HG02623 (cell line): ENCODE data around the gene NFIA.

Source experiments
- ATAC-seq: cut with Tn5 transposase; IDR thresholded peaks from one replicate; pipeline ENCODE4 v1.9.1; 2021; ENCODE audit warnings: moderate library complexity; ENCODE audit not compliant: unreplicated experiment

The NFIA gene

GRCh38 chr1:61419657-61420056 is 337.3 kb downstream of the NFIA start:
- ATAC-seq = no peak

DNA sequence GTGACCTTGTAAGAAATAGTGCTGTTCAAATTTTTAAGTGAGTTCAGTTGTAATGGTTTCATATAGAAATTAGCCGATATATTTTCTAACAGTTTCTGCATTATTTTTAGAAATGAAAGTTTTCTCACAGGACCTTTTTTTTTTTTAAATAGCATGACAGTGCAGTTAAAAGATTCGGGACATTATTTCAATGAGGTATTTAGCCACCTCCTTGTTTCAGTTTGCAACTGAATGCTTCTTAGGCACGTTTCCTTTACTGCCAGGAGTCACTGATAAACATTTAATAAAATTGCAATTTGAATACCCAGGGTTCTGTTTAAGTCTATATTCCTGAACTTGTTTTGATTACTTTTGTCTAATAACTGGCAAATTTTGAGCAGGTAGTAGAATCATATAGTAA is 337.9 kb downstream of the NFIA start:
- no peak for ATAC-seq

DNA sequence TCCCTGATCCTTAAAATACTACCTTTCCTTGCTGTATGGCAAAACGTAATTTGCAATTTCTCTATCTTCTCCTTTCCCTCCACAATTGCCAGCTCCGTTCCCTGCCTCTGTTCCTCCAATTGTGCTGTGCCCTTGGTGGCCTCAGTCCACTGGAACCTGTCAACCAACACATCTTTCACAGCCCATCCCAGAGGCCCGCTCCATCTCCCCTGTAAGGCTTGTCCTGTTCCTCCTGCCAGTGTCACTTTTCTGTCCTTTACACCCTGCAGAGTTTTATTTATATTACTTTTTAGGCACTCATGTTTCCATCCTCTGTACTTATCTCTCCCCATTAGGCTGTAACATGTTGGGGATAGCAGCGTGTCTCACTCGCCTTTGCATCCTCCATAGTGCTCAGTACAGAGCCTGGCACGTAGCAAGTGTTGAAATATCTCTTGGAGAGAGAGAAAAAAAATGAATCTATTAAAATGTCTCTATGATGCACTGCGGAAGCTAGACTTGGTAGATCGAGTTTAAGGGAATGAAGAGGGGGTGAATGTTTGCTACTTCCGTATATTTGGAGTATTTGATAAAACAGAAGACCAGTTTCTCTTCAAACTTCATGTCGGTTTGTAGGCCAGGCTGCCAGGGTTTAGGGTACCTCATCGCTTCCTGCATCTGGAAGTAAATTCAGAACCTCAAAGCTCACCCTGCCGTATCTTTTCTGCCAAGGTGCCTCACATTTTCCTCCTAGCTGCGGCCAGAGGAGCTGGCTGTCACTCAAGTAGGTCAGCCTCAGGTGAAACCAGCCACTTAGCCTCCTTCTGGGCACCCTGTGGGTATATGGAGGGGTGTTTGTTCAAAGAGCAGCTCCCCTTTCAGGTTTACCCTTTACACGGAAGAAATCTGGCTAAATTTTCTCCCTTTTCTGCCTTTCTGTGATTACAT is 338.8 kb downstream of the NFIA start:
- ATAC-seq = no peak

- no peak for ATAC-seq
Observed at GRCh38 chr1:61423643-61424042, 341.3 kb downstream of the NFIA start.

GRCh38 chr1:61424382-61424781 is 342.0 kb downstream of the NFIA start:
- no peak for ATAC-seq

GRCh38 chr1:61425040-61425439 is 342.7 kb downstream of the NFIA start:
- ATAC-seq = no peak

DNA sequence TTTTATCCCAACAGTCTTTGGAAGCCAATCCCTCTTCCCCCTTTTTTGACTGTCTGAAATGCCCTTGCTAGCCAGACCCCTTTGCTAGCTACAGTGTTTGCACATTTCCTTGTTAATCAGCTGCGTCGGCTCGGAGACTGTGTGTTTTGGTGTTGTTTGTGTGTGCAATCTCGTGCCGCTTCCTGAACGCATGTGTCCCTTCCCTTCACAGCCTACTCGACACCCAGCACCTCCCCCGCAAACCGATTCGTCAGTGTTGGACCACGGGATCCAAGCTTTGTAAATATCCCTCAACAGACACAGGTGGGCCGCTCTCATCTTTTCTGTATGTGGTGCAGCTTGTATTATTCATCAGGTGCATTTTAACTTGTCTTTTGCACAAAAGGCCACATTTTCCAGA is 343.9 kb downstream of the NFIA start:
- no peak for ATAC-seq

- no peak for ATAC-seq
Observed at GRCh38 chr1:61426885-61427284, 344.5 kb downstream of the NFIA start.

DNA sequence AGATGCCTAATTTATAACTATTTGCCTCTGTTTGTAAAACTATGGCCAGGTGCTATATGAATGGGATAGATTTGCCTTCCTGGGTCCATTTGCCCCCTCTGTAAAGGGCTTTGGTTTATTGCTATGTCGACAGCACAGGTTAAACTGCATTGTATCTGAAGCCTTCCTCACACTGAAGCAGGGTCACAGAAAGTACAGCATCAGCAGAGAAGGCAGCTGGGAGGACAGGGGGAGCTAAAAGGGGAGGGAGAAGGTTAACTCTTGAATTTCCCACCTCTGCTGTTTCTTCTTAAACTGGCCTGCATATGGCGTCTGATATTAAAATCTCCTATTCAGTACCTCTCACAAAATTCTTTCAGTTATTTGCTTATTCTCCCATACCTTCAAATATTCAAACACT is 345.1 kb downstream of the NFIA start:
- ATAC-seq = no peak

DNA sequence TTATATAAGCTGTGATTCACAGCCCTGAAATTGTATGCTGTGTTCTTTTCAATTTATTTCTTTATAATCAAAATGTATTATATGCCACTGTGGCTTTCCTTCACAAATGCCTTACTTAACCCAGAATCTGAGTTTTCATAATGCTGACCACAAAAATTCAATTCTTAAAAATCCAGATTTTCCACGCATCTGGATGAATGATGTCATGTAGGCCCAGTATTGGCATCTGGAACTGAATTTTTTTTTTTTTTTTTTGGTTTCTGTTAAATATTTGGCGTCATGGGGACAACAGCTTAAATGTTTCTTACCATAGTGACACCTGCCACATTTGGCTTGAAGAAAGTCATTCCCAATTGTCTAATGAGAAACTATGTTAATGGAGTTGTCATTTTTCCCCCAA is 345.8 kb downstream of the NFIA start:
- no peak for ATAC-seq

GRCh38 chr1:61432616-61433388 is 350.4 kb downstream of the NFIA start:
- ATAC-seq = no peak

- no peak for ATAC-seq
Observed at GRCh38 chr1:61433646-61434045, 351.3 kb downstream of the NFIA start.

DNA sequence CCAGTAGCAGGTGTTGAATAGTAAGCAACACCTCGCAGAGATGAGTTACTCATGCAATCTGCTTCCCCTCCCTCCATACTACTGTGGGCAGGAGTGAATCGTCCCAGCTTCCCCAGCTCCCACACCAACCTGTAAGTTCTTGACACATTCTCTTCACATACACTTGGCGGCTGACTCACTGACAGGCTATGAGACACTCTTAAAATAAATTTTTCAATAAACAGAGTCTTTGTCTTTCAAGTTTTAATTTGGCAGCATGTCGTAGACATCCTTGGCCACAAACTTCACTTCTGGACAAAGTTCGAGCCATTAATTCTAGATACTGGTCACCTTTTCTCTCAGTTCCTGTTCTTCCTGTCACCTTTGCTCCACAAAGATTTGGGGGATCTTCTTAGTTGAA is 351.9 kb downstream of the NFIA start:
- no peak for ATAC-seq

- no peak for ATAC-seq
Observed at GRCh38 chr1:61435226-61435625, 352.9 kb downstream of the NFIA start.

DNA sequence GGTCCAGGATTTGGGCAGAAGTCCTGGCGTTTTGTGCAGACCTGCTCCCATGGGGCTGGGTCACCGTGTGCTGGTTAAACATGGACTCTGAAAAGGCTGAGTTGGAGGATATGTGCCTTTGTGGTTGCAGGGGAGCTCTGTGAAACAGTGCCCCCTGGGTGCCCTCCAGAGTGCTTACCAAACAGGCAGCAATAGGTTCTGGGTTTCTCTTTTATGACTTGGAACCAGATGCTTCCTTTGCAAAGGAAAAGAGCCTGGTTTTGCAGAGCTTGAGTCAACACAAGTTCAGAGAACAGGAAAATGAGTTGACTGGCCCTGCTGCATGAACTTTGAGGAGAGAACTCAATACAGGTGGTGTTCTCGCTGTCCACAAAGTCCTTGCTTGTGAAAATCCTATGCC is 353.7 kb downstream of the NFIA start:
- ATAC-seq = no peak

DNA sequence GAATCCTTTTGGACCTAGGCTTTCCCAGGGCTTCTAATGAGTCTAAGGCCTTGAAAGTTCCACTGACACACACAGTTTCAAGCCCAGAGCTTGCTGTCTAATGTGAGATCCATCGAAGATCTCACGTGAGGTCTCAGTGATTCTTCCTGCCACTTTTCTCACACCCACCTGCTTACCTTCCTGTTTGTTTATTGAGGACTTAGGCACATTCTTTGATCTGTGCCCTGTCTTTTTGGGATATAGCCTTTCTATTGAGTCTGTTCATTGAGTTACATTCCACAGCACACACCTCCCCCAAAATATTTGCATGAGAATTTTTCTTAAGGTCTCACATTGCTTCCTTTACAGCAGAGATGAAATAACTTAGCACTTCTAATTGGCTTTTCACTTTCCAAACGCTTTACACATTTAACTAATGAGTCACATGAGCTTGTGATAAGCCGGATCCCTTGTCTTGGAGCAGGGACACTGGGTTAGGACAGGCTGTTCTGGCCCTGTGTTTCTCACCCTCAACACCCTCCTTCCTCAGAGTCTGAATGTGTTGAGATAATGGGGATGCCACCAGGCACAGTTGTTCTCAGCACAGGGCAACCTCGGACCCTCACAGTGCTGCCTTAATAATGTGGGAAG is 354.2 kb downstream of the NFIA start:
- no peak for ATAC-seq

DNA sequence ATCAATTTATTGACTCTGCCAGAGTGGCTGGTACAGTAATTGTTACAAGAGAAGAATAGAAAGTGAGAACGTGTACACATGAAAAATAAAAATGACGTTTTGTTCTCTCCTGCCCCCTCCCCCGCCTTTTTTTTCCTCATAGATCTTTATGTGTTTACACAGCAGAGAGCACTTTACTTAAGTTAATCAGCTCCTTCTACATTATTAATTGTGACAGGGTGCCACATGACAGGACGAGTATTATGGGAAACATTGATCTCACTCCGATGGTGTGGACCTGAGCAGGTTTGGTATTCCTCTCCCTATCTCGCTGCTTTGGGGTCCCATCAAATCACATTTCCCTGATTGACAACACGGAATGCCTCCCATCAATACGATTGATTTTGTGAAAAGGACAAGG is 356.9 kb downstream of the NFIA start:
- no peak for ATAC-seq

GRCh38 chr1:61441723-61442262 is 359.4 kb downstream of the NFIA start:
- no peak for ATAC-seq

DNA sequence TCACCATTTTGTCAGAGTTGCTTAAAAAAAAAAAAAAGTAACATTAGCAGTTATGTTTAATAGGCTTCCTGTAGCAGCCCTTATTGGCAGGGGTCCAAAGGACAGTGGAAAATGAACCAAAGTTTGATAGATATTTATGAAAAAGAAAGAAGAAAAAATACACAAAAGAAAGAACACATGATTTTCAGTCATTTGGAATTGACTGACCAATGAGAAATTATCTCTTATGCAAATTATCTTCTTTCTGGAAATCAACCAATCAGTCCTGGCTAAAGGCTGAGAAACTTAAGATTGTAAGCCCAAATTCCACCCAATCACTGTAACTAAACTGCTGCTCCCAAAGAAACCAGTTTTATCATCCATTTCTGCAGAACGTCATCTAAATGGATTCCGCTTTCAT is 360.2 kb downstream of the NFIA start:
- ATAC-seq = no peak

GRCh38 chr1:61444288-61444687 is 361.9 kb downstream of the NFIA start:
- ATAC-seq = no peak

DNA sequence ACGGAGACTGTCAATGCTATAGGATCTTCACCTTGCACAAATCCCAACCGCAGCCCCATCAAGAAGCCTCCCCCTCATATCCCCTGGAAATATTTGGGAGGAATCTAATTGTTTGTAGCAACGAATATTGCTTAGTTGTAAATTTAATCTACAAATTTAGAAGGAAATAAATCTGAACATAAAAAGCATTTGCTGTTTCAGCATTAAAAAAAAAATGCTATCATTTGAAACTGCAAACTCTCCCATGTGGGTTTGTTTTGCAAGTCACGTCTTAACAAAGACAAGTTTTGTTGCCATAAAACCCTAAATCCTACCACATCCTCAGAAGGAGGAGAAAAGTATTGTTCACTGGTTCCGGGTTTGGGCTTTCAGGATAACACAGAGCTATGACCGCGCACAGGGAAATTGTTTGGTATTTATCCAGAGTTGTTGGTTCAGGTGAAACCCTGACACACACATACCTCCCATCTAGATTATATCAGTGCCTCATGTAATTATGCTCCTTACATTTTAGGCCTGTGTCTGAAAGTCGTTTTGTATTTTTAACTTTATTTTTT is 363.0 kb downstream of the NFIA start:
- no peak for ATAC-seq
